Loucy (cell line): Measurements from ENCODE around the gene PDGFB.

Experiments used
- H2AFZ ChIP-seq: fragments of 200-600 bp; sonication (generic); 2 replicates; pipeline ENCODE4 v1.6.0; 2016; ENCODE audit warnings: antibody characterized with exemption, mild to moderate bottlenecking, low read length, moderate library complexity
- H3F3A ChIP-seq: fragments of 200-600 bp; 2 replicates; pipeline ENCODE4 v1.6.0; 2016; ENCODE audit warnings: antibody characterized with exemption, low read depth, mild to moderate bottlenecking
- H3K27me3 ChIP-seq: fragments of 200-600 bp; sonication (generic); 2 replicates; pipeline ENCODE4 v1.6.1; 2014; ENCODE audit warnings: low read length, mild to moderate bottlenecking; ENCODE audit not compliant: insufficient read depth, poor library complexity, severe bottlenecking
- H3K36me3 ChIP-seq: fragments of 200-600 bp; sonication (generic); 2 replicates; pipeline ENCODE4 v1.6.1; 2016; ENCODE audit warnings: low read length; ENCODE audit not compliant: insufficient read depth
- H3K4me1 ChIP-seq: fragments of 200-600 bp; sonication (generic); 2 replicates; pipeline ENCODE4 v1.5.1; 2014; ENCODE audit warnings: low read length, mild to moderate bottlenecking; ENCODE audit not compliant: insufficient read depth, poor library complexity, severe bottlenecking
- H3K4me2 ChIP-seq: fragments of 200-600 bp; sonication (generic); 2 replicates; pipeline ENCODE4 v1.6.0; 2014; ENCODE audit warnings: antibody characterized with exemption, low read length, low read depth, mild to moderate bottlenecking; ENCODE audit not compliant: poor library complexity, severe bottlenecking
- H3K4me3 ChIP-seq: fragments of 200-600 bp; sonication (generic); 2 replicates; pipeline ENCODE4 v1.5.1; 2014; ENCODE audit warnings: low read length, mild to moderate bottlenecking, mixed read lengths; ENCODE audit not compliant: poor library complexity, severe bottlenecking
- H3K79me2 ChIP-seq: fragments of 200-600 bp; sonication (generic); 2 replicates; pipeline ENCODE4 v1.6.1; 2014; ENCODE audit warnings: low read length; ENCODE audit not compliant: insufficient read depth
- H3K9ac ChIP-seq: fragments of 200-600 bp; sonication (generic); 2 replicates; pipeline ENCODE4 v1.6.0; 2014; ENCODE audit warnings: mild to moderate bottlenecking, low read depth, low read length, moderate library complexity; ENCODE audit not compliant: poor library complexity, severe bottlenecking
- H3K9me2 ChIP-seq: fragments of 200-600 bp; sonication (generic); replicated peaks from 2 replicates; pipeline ENCODE4 v1.6.1; 2016; ENCODE audit warnings: low read depth, low read length, mixed read lengths
- H3K9me3 ChIP-seq: fragments of 200-600 bp; sonication (generic); 2 replicates; pipeline ENCODE4 v1.6.1; 2014; ENCODE audit warnings: mild to moderate bottlenecking, antibody characterized with exemption, low read length, low read depth; ENCODE audit not compliant: insufficient read depth
- H4K20me1 ChIP-seq: fragments of 200-600 bp; sonication (generic); 2 replicates; pipeline ENCODE4 v1.6.0; 2014; ENCODE audit warnings: antibody characterized with exemption, low read length, mild to moderate bottlenecking; ENCODE audit not compliant: insufficient read depth, poor library complexity, severe bottlenecking
- CTCF ChIP-seq: fragments of 200-600 bp; sonication (generic); conservative IDR thresholded peaks from 2 replicates; pipeline ENCODE4 v1.5.1; 2014; ENCODE audit warnings: mild to moderate bottlenecking, antibody characterized with exemption, low read length
- EZH2phosphoT487 ChIP-seq: fragments of 200-600 bp; IDR thresholded peaks from 2 replicates; pipeline ENCODE4 v1.6.1; 2018; ENCODE audit warnings: antibody characterized with exemption, mild to moderate bottlenecking, moderate library complexity, borderline replicate concordance

Gene PDGFB

GRCh38 chr22:39230261-39231196 lies 14.3 kb downstream of the PDGFB start:
- Histone ChIP-seq H2AFZ (no peak overlapping the region), H3K4me1 (peaks cover 5% of the 10 kb centered on the region), H3K4me2 (no peak overlapping the region), H3K9me2 (no peaks in the 10 kb centered on the region), H3K36me3 (no peaks in the 10 kb centered on the region), H3K4me3 (no peak overlapping the region), H3K27me3 (peaks cover 43% of the 10 kb centered on the region), H3K9ac (no peak overlapping the region), H3K9me3 (no peaks in the 10 kb centered on the region), H4K20me1 (no peaks in the 10 kb centered on the region), H3F3A (no peaks in the 10 kb centered on the region), H3K79me2 (no peaks in the 10 kb centered on the region)
- no peak for TF ChIP-seq CTCF
- TF ChIP-seq EZH2phosphoT487, result no peak

GRCh38 chr22:39229688-39230260 lies 15.0 kb downstream of the PDGFB start:
- Histone ChIP-seq H3K4me1 (no peaks in the 10 kb centered on the region), H2AFZ (no peak overlapping the region), H4K20me1 (no peaks in the 10 kb centered on the region), H3F3A (no peaks in the 10 kb centered on the region), H3K9me3 (no peaks in the 10 kb centered on the region), H3K9me2 (no peaks in the 10 kb centered on the region), H3K36me3 (no peaks in the 10 kb centered on the region), H3K79me2 (no peaks in the 10 kb centered on the region), H3K4me2 (no peak overlapping the region), H3K27me3 (peaks cover 36% of the 10 kb centered on the region), H3K4me3 (no peak overlapping the region), H3K9ac (no peak overlapping the region)
- TF ChIP-seq CTCF (no peak), EZH2phosphoT487 (no peak)

- Histone ChIP-seq H4K20me1 (no peaks in the 10 kb centered on the region), H3K4me3 (no peak overlapping the region), H3K9me3 (no peaks in the 10 kb centered on the region), H3K79me2 (no peaks in the 10 kb centered on the region), H3K27me3 (peaks cover 30% of the 10 kb centered on the region), H3K4me1 (no peaks in the 10 kb centered on the region), H3K4me2 (no peak overlapping the region), H2AFZ (no peak overlapping the region), H3K9me2 (no peaks in the 10 kb centered on the region), H3K36me3 (no peaks in the 10 kb centered on the region), H3F3A (no peaks in the 10 kb centered on the region), H3K9ac (no peak overlapping the region)
- TF ChIP-seq EZH2phosphoT487, result no peak
Measured at GRCh38 chr22:39229075-39229474, 15.7 kb downstream of the PDGFB start.
